ENCODE measurements around the gene ZCCHC2. TPM values are rescaled to one million over a fixed set of nuclear protein-coding genes. Genes with fewer than 3 reads are reported as not detected.

ZCCHC2 gene
- total and polyA plus RNA-seq, 2 of the 13 experiments (the other 11 are each of a cell fraction or from before 2014, with no cell fraction given) = 62.5 to 76.1 TPM

GRCh38 chr18:62523631-62524439 is 1.0 kb downstream of the ZCCHC2 start:
- Histone ChIP-seq H3K27ac (ENCODE audit: extremely low read length, insufficient read depth, low read length) (peak overlapping the region; percentile 96), H3K4me3 (replicated peaks in 1 of 3; ENCODE audit: insufficient read depth in 1 of 3, low read depth in 2 of 3, low read length in 3 of 3) (peak overlapping the region; percentile 89 to 98 (median 92)), H3K9me3 (ENCODE audit: low read length) (no peaks in the 10 kb centered on the region), H3K27me3 (ENCODE audit: control insufficient read depth in 1 of 2, insufficient read depth in 2 of 2, low read length in 2 of 2) (no peaks in the 10 kb centered on the region; a peak in 1 of 5 replicates), H4K20me1 (ENCODE audit: insufficient read depth, low read length) (peaks cover 3% of the 10 kb centered on the region; the same call in 1 of the 2 replicates), H3K9ac (ENCODE audit: insufficient read depth, low read depth, low read length) (peak overlapping the region; percentile 94), H3K79me2 (ENCODE audit: insufficient read depth, low read length) (peaks cover 82% of the 10 kb centered on the region), H3K4me2 (ENCODE audit: low read depth, low read length) (peak overlapping the region; percentile 90), H2AFZ (ENCODE audit: low read length) (no peak overlapping the region), H3K36me3 (replicated peaks in 1 of 2; ENCODE audit: control insufficient read depth in 1 of 2, insufficient read depth in 2 of 2, low read length in 2 of 2) (0 out of 5 replicates have a peak, but pooled peaks cover 0 to 4% of the 10 kb centered on the region in 2 experiments), H3K4me1 (ENCODE audit: insufficient read depth, low read length) (peaks cover 43% of the 10 kb centered on the region)
- WGBS (ENCODE audit: low lambda C conversion rate) = no CpG with 5 or more reads among the region's 100 CpGs
- DNase-seq (ENCODE audit: low spot score) (no peak), ATAC-seq (no peak), FAIRE-seq (no peak)
- intact Hi-C loops (cut with micrococcal nuclease; ENCODE audit: unreplicated experiment) (loop anchor here (2.0 to 10.0 kb wide), 2 partner anchors 63 to 339 kb away; partner anchors contain the start of genes PIGN and RELCH), in situ Hi-C loops (cut with HindIII; ENCODE audit: extremely low pct_ligation_motif_present, low pct_unique_long_range_greater_than_20kb) (loop anchor here (5.0 to 10.0 kb wide), 2 partner anchors 69 to 97 kb away; no protein-coding TSS in a partner anchor)
- ChIA-PET CTCF (ENCODE audit: low intra/inter-chr PET ratio, low total read pairs) (no interaction called here), POLR2A (interaction anchor here (1.4 to 5.3 kb wide), 4 partner anchors 64 to 103 kb away, joined by 4 to 41 read pairs (median 22); no protein-coding TSS in a partner anchor)
- BruUV-seq (replicated peaks) = no TSS peak
- TF ChIP-seq ATF7-NPFF (CRISPR knock-in tag; IDR thresholded peaks at IDR 0.05; ENCODE audit: low read depth) = peak; percentile 35; the same call in 1 of the 2 replicates
- TF ChIP-seq DNMT3B (CRISPR knock-in tag; conservative IDR thresholded peaks at IDR 0.05) = no peak
- TF ChIP-seq, protein P1, sequence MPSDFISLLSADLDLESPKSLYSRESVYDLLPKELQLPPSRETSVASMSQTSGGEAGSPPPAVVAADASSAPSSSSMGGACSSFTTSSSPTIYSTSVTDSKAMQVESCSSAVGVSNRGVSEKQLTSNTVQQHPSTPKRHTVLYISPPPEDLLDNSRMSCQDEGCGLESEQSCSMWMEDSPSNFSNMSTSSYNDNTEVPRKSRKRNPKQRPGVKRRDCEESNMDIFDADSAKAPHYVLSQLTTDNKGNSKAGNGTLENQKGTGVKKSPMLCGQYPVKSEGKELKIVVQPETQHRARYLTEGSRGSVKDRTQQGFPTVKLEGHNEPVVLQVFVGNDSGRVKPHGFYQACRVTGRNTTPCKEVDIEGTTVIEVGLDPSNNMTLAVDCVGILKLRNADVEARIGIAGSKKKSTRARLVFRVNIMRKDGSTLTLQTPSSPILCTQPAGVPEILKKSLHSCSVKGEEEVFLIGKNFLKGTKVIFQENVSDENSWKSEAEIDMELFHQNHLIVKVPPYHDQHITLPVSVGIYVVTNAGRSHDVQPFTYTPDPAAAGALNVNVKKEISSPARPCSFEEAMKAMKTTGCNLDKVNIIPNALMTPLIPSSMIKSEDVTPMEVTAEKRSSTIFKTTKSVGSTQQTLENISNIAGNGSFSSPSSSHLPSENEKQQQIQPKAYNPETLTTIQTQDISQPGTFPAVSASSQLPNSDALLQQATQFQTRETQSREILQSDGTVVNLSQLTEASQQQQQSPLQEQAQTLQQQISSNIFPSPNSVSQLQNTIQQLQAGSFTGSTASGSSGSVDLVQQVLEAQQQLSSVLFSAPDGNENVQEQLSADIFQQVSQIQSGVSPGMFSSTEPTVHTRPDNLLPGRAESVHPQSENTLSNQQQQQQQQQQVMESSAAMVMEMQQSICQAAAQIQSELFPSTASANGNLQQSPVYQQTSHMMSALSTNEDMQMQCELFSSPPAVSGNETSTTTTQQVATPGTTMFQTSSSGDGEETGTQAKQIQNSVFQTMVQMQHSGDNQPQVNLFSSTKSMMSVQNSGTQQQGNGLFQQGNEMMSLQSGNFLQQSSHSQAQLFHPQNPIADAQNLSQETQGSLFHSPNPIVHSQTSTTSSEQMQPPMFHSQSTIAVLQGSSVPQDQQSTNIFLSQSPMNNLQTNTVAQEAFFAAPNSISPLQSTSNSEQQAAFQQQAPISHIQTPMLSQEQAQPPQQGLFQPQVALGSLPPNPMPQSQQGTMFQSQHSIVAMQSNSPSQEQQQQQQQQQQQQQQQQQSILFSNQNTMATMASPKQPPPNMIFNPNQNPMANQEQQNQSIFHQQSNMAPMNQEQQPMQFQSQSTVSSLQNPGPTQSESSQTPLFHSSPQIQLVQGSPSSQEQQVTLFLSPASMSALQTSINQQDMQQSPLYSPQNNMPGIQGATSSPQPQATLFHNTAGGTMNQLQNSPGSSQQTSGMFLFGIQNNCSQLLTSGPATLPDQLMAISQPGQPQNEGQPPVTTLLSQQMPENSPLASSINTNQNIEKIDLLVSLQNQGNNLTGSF (CRISPR knock-in tag; IDR thresholded peaks at IDR 0.05) = no peak
- no peak for TF ChIP-seq ZNF879 (CRISPR knock-in tag; IDR thresholded peaks at IDR 0.05)
- no peak for TF ChIP-seq ARNTL (CRISPR knock-in tag; IDR thresholded peaks at IDR 0.05)
- TF ChIP-seq ZNF276 (CRISPR knock-in tag; IDR thresholded peaks at IDR 0.05; ENCODE audit: low read depth) = no peak
- TF ChIP-seq FLYWCH1 (CRISPR knock-in tag; IDR thresholded peaks at IDR 0.05) = no peak
- TF ChIP-seq HMGXB4 (CRISPR knock-in tag; IDR thresholded peaks at IDR 0.05; ENCODE audit: borderline replicate concordance in 1 of 2, low read depth in 1 of 2) = peak in 1 of 2 experiments; percentile 28; a peak in 1 of 4 replicates
- 0 out of 2 replicates have a peak, but pooled peaks have one; percentile 31 for TF ChIP-seq ZNF253 (CRISPR knock-in tag; IDR thresholded peaks at IDR 0.05; ENCODE audit: borderline replicate concordance)
- TF ChIP-seq HNRNPK (IDR thresholded peaks at IDR 0.05; ENCODE audit: low read depth, low read length, poor library complexity, severe bottlenecking) = peak; percentile 71
- TF ChIP-seq, protein P2, sequence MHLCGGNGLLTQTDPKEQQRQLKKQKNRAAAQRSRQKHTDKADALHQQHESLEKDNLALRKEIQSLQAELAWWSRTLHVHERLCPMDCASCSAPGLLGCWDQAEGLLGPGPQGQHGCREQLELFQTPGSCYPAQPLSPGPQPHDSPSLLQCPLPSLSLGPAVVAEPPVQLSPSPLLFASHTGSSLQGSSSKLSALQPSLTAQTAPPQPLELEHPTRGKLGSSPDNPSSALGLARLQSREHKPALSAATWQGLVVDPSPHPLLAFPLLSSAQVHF (CRISPR knock-in tag; IDR thresholded peaks at IDR 0.05) = no peak
